AG09309 (cell line): ENCODE results near the gene DEPP1.

Experiments
- DNase-seq: peaks from one replicate; pipeline ENCODE4 v3.0.0-alpha.2; 2010; ENCODE audit warnings: low read depth
- H3K4me3 ChIP-seq: 2 replicates; pipeline ENCODE4 v1.5.1; 2011; ENCODE audit warnings: mild to moderate bottlenecking, low read depth, low read length, moderate library complexity; ENCODE audit not compliant: control insufficient read depth
- TF ChIP-seq, protein P1 (sequence below): IDR thresholded peaks from 2 replicates; pipeline ENCODE4 v1.5.1; 2011; ENCODE audit warnings: mild to moderate bottlenecking, low read depth, low read length, inconsistent platforms; ENCODE audit not compliant: insufficient read depth, control insufficient read depth; ENCODE audit errors: missing control alignments

DEPP1 gene

DNA sequence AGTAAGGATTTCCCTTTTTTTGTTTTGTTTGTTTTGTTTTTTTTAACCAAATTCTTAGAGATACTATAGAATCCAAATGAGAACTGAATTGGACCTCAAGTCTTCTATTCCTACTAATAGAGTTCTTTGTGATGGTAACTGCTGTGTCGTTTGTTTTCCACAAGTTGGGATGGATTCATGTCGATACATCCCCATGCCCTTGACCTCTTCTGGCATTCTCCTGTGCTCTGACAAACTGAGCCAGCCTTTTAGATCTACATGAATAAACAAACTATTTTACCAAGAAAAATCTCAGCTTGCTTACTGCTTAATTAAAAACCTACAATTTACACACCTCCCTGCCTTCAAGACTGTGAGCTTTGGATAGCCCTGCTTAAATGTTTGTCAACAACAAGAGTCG is 26.1 kb upstream of the DEPP1 start:
- TF ChIP-seq, protein P1, sequence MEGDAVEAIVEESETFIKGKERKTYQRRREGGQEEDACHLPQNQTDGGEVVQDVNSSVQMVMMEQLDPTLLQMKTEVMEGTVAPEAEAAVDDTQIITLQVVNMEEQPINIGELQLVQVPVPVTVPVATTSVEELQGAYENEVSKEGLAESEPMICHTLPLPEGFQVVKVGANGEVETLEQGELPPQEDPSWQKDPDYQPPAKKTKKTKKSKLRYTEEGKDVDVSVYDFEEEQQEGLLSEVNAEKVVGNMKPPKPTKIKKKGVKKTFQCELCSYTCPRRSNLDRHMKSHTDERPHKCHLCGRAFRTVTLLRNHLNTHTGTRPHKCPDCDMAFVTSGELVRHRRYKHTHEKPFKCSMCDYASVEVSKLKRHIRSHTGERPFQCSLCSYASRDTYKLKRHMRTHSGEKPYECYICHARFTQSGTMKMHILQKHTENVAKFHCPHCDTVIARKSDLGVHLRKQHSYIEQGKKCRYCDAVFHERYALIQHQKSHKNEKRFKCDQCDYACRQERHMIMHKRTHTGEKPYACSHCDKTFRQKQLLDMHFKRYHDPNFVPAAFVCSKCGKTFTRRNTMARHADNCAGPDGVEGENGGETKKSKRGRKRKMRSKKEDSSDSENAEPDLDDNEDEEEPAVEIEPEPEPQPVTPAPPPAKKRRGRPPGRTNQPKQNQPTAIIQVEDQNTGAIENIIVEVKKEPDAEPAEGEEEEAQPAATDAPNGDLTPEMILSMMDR = no peak
- no peak for DNase-seq
- H3K4me3 ChIP-seq = no peak overlapping the region

GRCh38 chr10:45003432-45004000 is 24.9 kb upstream of the DEPP1 start:
- no peak for DNase-seq
- H3K4me3 ChIP-seq = no peak overlapping the region
- TF ChIP-seq, protein P1 = no peak

DNA sequence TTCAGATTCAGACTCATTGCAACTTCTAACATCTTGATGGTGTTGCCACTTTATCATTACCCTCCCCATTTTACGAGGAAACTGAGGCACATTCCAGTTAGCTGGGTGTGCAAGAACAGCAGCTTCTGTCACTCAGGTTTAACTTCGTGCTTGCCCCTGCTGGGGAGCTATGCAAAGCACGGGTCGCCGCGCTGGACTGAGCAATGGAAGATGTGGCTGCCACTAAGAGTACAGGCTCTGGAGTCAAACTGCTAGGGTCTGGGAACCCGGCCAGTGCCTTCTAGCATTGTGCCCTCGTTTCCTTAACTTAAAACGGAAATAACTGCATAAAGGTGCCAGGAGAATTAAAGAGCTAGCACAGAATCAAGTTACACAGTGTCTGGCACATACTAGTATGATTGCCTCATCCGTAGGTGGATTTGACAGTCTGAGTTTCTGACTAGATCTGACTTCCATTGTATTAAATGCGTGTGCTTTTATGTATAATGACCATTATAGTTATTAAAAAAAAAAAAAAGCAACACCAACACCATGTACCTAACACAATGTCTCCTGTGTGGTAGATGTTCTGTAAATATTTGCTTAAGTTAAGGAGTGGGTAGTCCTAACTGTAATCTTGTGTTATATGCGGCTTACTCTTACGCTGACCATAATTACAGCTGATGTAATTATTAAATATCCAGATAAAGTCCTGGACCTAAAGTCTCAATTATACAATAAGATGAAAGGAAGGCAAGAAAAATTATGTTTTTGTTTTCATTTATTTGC is 23.0 kb upstream of the DEPP1 start:
- peak overlapping the region; percentile 53 for H3K4me3 ChIP-seq
- TF ChIP-seq, protein P1 = peak; percentile 22
- no peak for DNase-seq

DNA sequence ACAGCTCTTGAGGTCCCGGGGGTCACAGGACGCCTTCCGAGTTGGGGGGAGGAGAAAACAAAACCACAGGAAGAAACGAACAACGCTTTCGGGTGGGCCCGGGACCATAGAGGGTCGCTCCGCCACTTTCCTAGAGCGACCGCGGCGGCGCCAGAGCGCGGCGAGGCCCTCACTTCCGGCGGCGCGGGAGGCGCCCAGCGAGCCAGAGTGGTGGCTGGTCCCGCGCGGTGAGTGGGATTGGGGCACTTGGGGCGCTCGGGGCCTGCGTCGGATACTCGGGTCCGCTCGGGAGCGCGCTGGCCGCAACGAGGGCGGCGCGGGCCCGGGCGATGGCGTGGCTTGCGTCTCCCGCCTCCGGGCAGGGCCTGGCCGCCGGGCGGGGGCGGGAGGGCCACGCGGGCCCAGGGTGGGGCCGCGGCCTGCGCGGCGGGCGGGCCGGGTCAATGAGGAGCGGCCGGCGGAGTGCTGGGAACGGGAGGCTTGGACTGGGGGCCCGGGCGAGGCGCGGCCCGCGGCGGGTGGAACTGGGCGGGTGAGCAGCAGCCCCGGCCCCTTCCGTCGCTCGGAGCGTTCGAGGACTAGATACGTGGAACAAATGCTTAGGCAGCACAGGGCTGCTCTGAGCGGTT is 22.3 kb upstream of the DEPP1 start, which contains the start of gene ZNF22:
ZNF22 (plus strand) TSS at position 172 of the 629 bp plus-strand sequence. CDS start 2,446 bp downstream, outside the sequence.
- DNase-seq = no peak
- TF ChIP-seq, protein P1 = no peak
- peak within 1 kb of the TSS; percentile 53 for H3K4me3 ChIP-seq

DNA sequence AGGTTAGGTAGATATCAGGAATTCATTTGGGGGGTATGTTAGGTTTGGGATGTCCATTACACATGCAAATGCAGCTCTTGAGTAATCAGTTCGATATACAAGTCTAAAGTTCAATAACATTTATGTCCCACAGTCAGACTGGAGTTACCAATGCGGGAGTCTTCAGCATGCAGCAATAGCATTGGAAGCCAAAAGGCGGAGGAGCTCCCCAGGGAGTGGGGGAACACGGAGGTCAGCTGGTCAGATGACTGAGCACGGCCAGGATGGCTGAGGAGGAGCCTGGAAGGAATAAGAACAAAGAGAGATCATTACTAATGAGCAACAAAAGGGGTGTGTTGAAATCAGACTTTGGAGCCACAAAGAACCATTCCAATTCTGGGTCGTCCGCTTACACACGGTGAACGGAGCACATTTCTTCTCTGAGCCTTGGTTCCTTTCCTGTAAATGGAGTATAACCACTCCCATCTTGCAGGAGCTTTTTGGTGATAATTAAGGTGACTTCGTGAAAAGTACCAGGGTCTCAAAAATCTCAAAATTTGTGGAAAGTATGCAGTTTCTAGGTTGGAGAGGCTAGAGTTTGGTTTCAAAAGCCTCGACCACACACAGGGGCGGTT is 21.6 kb upstream of the DEPP1 start:
- no peak for DNase-seq
- peak overlapping the region; percentile 53 for H3K4me3 ChIP-seq
- TF ChIP-seq, protein P1 = no peak

GRCh38 chr10:44998146-44998631 is 19.6 kb upstream of the DEPP1 start:
- H3K4me3 ChIP-seq = no peak overlapping the region
- TF ChIP-seq, protein P1 = no peak
- DNase-seq = peak; percentile 69
